Measurements from ENCODE around the gene RGS11. TPM values are rescaled to one million over a fixed set of nuclear protein-coding genes. Genes with fewer than 3 reads are reported as not detected.

The RGS11 gene
- total and polyA plus RNA-seq, 7 donors: 0.20 to 2.6 (median 0.92) TPM

DNA sequence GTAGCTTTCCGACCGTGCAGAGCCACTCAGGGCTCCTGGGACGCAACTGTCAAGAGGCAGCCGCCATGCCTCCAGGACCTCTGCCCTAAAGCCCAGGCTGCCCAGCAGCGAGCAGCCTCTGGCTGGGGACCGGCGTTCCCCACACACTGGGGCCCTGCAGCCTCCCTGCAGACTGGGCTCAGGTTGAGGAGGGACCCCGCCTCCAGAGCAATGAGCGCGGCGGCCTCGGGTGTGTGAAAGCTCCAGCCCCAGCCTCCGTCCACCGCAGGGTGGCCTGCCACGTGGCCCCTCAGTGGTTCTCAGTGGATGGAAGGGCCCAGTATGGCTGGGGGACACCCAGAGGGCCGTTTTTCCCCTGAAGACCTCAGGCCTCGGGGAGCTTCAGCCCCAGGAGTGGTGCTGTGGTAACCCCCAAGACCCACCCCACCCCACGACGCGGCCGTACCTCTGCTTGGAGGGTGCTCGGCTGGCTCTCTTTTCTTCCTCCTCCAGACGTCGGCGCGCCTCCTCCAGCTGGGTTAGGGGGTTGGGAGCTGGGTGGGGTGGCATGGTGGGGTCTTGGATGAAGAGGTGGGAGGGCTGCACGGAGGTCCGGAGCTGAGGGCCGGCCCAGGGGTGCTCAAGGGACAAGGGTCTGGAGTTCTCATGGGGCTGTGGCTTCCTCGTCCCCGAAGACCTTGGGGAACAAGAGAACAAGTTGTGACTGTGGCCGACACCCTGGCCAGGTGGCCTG is 17.5 kb upstream of the RGS11 start:
- H3K9me3 ChIP-seq: no peaks in the 10 kb centered on the region
- no peak overlapping the region for H3K27ac ChIP-seq
- H3K27me3 ChIP-seq (ENCODE audit: insufficient read depth in 3 of 3, low read length in 2 of 3): no peaks in the 10 kb centered on the region
- 92 to 95% (median 95%) methylated on average over 21 to 32 of the region's 32 CpGs for WGBS, 3 donors
- TF ChIP-seq, protein P1, sequence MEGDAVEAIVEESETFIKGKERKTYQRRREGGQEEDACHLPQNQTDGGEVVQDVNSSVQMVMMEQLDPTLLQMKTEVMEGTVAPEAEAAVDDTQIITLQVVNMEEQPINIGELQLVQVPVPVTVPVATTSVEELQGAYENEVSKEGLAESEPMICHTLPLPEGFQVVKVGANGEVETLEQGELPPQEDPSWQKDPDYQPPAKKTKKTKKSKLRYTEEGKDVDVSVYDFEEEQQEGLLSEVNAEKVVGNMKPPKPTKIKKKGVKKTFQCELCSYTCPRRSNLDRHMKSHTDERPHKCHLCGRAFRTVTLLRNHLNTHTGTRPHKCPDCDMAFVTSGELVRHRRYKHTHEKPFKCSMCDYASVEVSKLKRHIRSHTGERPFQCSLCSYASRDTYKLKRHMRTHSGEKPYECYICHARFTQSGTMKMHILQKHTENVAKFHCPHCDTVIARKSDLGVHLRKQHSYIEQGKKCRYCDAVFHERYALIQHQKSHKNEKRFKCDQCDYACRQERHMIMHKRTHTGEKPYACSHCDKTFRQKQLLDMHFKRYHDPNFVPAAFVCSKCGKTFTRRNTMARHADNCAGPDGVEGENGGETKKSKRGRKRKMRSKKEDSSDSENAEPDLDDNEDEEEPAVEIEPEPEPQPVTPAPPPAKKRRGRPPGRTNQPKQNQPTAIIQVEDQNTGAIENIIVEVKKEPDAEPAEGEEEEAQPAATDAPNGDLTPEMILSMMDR (IDR thresholded peaks at IDR 0.05): no peak
- H3K4me3 ChIP-seq: no peak overlapping the region
- no peak for DNase-seq
- H3K36me3 ChIP-seq (ENCODE audit: insufficient read depth in 1 of 2, low read depth in 1 of 2): peaks cover 0 to 64% of the 10 kb centered on the region in 2 donors
- H3K4me1 ChIP-seq: no peaks in the 10 kb centered on the region
- intact Hi-C loops (cut with DNase I): no loop called here
- ATAC-seq: no peak

DNA sequence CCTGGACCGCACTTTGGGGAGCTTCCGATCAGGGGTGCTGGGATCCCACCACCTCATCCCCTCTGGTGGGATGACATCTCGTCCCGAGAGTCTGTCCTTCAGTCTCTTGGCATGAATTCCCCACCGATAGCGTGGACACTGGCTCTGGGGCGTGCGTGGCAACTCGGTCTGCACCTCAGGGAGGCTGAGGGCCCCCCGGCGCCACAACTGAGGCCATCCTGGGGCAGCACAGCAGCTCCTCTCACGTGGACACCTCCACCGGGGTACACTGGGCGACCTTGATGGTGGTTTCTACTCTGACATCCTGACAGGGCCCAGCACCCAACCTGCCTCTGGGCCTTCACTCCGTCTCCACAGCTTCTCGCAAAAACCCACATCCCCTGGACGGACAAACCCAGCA is 15.8 kb upstream of the RGS11 start:
- TF ChIP-seq, protein P1 (IDR thresholded peaks at IDR 0.05): no peak

DNA sequence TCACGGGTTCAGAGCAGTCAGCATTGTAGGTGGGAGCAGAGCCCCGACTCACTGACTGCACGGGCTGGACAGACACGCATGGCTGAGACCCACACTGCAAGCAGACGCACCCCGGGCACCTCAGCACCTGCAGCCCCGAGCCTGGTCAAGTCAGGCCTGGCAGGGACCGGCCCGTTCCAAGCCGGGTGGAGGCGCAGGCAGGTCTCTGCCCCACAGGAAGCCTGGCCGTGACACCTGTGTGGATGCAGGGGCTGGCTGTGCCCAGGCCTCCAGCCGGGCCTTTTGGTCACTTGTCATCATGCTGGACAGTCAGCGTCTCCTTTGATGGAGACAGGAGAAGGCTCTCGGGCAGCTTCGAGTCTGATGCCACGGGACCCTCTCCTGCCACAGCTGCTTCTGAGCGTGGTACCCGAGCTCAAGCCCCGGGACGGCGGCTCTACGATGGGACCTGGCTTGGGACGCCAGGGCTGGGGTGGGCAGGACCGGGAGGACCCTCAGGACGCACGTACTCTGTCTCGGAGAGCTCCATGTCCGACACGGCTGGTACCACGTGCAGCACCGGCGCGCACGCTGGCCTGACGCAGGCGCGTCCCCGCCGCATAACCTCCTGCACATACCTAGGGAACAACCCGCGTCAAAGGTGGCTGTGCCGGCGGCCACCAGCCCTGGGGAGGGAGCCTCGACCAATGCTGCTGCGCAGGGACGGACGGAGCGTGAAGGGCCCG is 15.1 kb upstream of the RGS11 start:
- WGBS, 3 donors: 94% methylated on average over 49 to 50 of the region's 50 CpGs
- intact Hi-C loops (cut with DNase I): no loop called here
- Histone ChIP-seq H3K27me3 (ENCODE audit: insufficient read depth in 3 of 3, low read length in 2 of 3) (no peaks in the 10 kb centered on the region), H3K27ac (no peak overlapping the region), H3K36me3 (ENCODE audit: insufficient read depth in 1 of 2, low read depth in 1 of 2) (peaks cover 0 to 60% of the 10 kb centered on the region in 2 donors), H3K4me3 (no peak overlapping the region), H3K4me1 (no peaks in the 10 kb centered on the region), H3K9me3 (no peaks in the 10 kb centered on the region)
- TF ChIP-seq, protein P1 (IDR thresholded peaks at IDR 0.05): no peak
- DNase-seq: no peak
- no peak for ATAC-seq

More for the DNA sequence above, 15.8 kb upstream of the RGS11 start:
- H3K27me3 ChIP-seq (ENCODE audit: insufficient read depth in 3 of 3, low read length in 2 of 3): no peaks in the 10 kb centered on the region
- WGBS, 3 donors: 86 to 95% (median 90%) methylated on average over 17 of the region's 17 CpGs
- H3K4me1 ChIP-seq: no peaks in the 10 kb centered on the region
- no peak overlapping the region for H3K4me3 ChIP-seq
- no peak overlapping the region for H3K27ac ChIP-seq
- H3K9me3 ChIP-seq: no peaks in the 10 kb centered on the region
- DNase-seq (no peak), ATAC-seq (no peak)
- intact Hi-C loops (cut with DNase I): no loop called here
- H3K36me3 ChIP-seq (ENCODE audit: insufficient read depth in 1 of 2, low read depth in 1 of 2): peaks cover 0 to 61% of the 10 kb centered on the region in 2 donors

DNA sequence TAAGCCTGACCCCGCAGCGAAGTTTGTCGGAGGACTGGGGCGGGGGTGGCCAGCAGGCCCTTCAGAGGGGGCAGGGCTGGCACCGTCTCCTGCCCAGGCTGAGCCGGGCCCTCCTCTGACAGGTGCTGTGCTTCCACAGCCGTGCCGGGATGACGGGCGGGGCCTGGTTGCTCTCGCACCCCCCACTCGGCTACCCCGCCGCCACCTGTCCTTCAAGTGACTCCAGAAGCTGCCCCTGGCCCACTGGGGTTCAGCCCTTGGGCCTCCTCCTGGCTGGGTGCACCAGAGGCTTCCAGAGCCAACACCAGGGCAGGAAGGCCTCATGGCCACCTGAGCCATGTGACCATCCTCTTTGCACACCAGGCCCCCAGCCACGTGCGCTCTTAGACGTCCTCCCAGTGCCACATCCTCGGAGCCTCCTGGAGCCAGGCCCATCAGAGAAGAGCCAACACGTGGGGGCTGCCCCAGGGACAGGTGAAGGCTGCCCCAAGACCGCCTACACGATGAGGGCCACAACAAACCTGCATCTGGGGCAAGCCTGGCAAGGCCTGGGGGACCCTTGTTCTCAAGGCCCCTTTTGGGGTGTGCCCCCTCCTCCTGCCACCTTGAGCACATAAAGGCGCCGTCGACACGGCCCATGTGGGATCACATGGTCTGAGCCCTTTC is 14.4 kb upstream of the RGS11 start:
- TF ChIP-seq, protein P1 (IDR thresholded peaks at IDR 0.05): no peak
- H3K9me3 ChIP-seq: no peaks in the 10 kb centered on the region
- H3K27ac ChIP-seq: no peak overlapping the region
- no peak overlapping the region for H3K4me3 ChIP-seq
- H3K36me3 ChIP-seq (ENCODE audit: insufficient read depth in 1 of 2, low read depth in 1 of 2): peaks cover 0 to 60% of the 10 kb centered on the region in 2 donors
- DNase-seq (no peak), ATAC-seq (no peak)
- intact Hi-C loops (cut with DNase I): no loop called here
- H3K4me1 ChIP-seq: no peaks in the 10 kb centered on the region
- no peaks in the 10 kb centered on the region for H3K27me3 ChIP-seq (ENCODE audit: insufficient read depth in 3 of 3, low read length in 2 of 3)
- WGBS, 3 donors: 83 to 87% (median 86%) methylated on average over 24 to 25 of the region's 25 CpGs
